Karpas-422 (cell line): Measurements from ENCODE around the gene MMS19. TPM values are rescaled to one million over a fixed set of nuclear protein-coding genes. Genes with fewer than 3 reads are reported as not detected.

ENCODE experiments used
- DNase-seq: peaks from one replicate; pipeline ENCODE4 v3.0.0-alpha.2; 2015
- H2AFZ ChIP-seq: fragments of 200-600 bp; sonication (generic); 2 replicates; pipeline ENCODE4 v1.6.1; 2014; ENCODE audit warnings: antibody characterized with exemption, low read length, mixed read lengths
- H3K27ac ChIP-seq: fragments of 200-600 bp; sonication (generic); 2 replicates; pipeline ENCODE4 v1.5.1; 2014; ENCODE audit warnings: mild to moderate bottlenecking, low read length, moderate library complexity
- H3K27me3 ChIP-seq: fragments of 200-600 bp; sonication (generic); 2 replicates; pipeline ENCODE4 v1.6.1; 2014; ENCODE audit warnings: low read length, mixed read lengths
- H3K36me3 ChIP-seq: fragments of 200-600 bp; sonication (generic); 2 replicates; pipeline ENCODE4 v1.6.1; 2014; ENCODE audit warnings: low read length, mixed read lengths; ENCODE audit not compliant: insufficient read depth
- H3K4me1 ChIP-seq: fragments of 200-600 bp; sonication (generic); 2 replicates; pipeline ENCODE4 v1.6.1; 2014; ENCODE audit warnings: mild to moderate bottlenecking, low read length, mixed read lengths
- H3K4me2 ChIP-seq: fragments of 200-600 bp; sonication (generic); 2 replicates; pipeline ENCODE4 v1.6.1; 2014; ENCODE audit warnings: low read length, low read depth, mild to moderate bottlenecking; ENCODE audit not compliant: poor library complexity, severe bottlenecking
- H3K4me3 ChIP-seq: fragments of 200-600 bp; sonication (generic); 2 replicates; pipeline ENCODE4 v1.5.1; 2014; ENCODE audit warnings: mild to moderate bottlenecking, antibody characterized with exemption, low read length, mixed read lengths
- H3K79me2 ChIP-seq: fragments of 200-600 bp; sonication (generic); 2 replicates; pipeline ENCODE4 v1.6.1; 2014; ENCODE audit warnings: mild to moderate bottlenecking, low read length, mixed read lengths
- H3K9ac ChIP-seq: fragments of 200-600 bp; sonication (generic); 2 replicates; pipeline ENCODE4 v1.6.0; 2014; ENCODE audit warnings: low read length
- H3K9me2 ChIP-seq: fragments of 200-600 bp; sonication (generic), shearing (Covaris generic); replicated peaks from 2 replicates; pipeline ENCODE4 v1.6.0; 2014; ENCODE audit warnings: mild to moderate bottlenecking, low read length, moderate library complexity; ENCODE audit not compliant: insufficient read depth
- H3K9me3 ChIP-seq: fragments of 300-700, 200-600 bp; sonication (generic); 2 replicates; pipeline ENCODE4 v1.6.1; 2014; ENCODE audit warnings: low read length, mixed read lengths
- H4K20me1 ChIP-seq: fragments of 200-600 bp; sonication (generic); 2 replicates; pipeline ENCODE4 v1.6.1; 2014; ENCODE audit warnings: mild to moderate bottlenecking, antibody characterized with exemption, low read length, low read depth; ENCODE audit not compliant: insufficient read depth
- small RNA-seq: library from RNA; depleted of rRNA; stranded (forward); fragments of <200 nt; gene quantifications from one replicate; pipeline ENCODE3, GENCODE V24; 2014
- total RNA-seq: library from RNA; depleted of rRNA; stranded (reverse); fragments of >200 nt; shearing (Covaris generic); gene quantifications from 2 replicates; pipeline ENCODE4 v1.2.3, GENCODE V29; 2014; ENCODE audit warnings: low replicate concordance; rRNA removed

MMS19 gene
- total RNA-seq, 1 experiment from 2014 or later = 45.2 TPM

DNA sequence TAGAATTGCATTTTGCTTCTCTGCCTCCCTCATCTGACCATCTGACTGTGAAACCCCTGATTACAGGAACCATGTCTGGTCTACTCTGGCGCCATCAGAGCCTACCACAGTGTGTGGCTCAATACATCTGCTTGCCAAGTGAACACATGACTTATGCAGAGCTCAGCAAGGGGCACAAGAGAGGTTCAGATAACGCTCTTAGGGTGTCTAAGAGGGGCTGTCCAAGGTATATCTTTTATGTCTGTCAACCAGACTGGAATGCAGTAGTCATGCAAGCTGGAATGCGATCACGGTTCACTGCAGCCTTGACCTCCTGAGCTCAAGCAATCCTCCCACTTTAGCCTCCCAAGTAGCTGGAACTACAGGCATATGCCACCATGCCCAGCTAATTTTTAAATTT lies 86.8 kb downstream of the MMS19 start:
- H3K4me1 ChIP-seq = peaks cover 9% of the 10 kb centered on the region
- no peaks in the 10 kb centered on the region for H4K20me1 ChIP-seq
- no peak overlapping the region for H3K4me2 ChIP-seq
- no peaks in the 10 kb centered on the region for H3K9me3 ChIP-seq
- DNase-seq = no peak
- no peaks in the 10 kb centered on the region for H3K9me2 ChIP-seq
- H3K36me3 ChIP-seq = no peaks in the 10 kb centered on the region
- no peak overlapping the region for H2AFZ ChIP-seq
- H3K27me3 ChIP-seq = no peaks in the 10 kb centered on the region
- no peak overlapping the region for H3K27ac ChIP-seq
- no peaks in the 10 kb centered on the region for H3K79me2 ChIP-seq
- no peak overlapping the region for H3K4me3 ChIP-seq
- no peak overlapping the region for H3K9ac ChIP-seq

DNA sequence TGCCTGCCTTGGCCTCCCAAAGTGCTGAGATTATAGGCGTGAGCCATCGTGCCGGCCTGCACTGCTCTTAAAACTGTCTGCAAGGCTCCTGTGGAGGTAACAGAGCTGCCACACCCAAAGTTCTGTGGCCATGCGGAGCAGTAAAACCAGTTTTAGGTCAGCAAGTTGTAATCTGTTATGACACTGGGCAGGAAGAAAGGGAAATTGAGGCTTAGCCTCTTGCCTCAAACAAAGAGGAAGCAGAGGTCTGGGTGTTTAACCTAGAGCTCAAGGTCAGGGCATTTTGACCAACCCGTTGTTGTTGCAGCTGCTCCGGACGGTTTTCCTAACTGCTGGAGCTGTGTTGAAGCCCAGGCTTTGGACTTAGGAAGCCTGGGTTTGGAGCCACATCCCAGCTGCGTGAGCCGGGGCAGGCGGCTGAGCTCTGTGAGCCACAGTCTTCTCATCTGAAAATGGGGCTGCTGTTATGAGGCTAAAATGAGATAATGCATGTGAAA lies 89.7 kb downstream of the MMS19 start:
- Histone ChIP-seq H3K4me2 (no peak overlapping the region), H3K4me1 (peaks cover 2% of the 10 kb centered on the region), H3K9me2 (no peaks in the 10 kb centered on the region), H3K79me2 (no peaks in the 10 kb centered on the region), H2AFZ (no peak overlapping the region), H3K9ac (no peak overlapping the region), H3K27me3 (no peaks in the 10 kb centered on the region), H3K4me3 (no peak overlapping the region), H3K36me3 (no peaks in the 10 kb centered on the region), H3K9me3 (no peaks in the 10 kb centered on the region), H3K27ac (no peak overlapping the region), H4K20me1 (no peaks in the 10 kb centered on the region)
- DNase-seq = no peak

Small RNA genes lying within 50 kb of the gene (small RNA-seq; reads per million reads assigned to genes)
- not detected for gene RF00019

Other genes with a start within 250 kb of the MMS19 start
- gene ARHGAP19, start 205.8 kb downstream of the MMS19 start, total RNA-seq = 10.4 and 11.4 TPM in 2 replicates
- gene FRAT1, start 179.2 kb downstream of the MMS19 start, total RNA-seq = 2.5 and 3.6 TPM in 2 replicates
- 8.3 and 12.0 TPM in 2 replicates for gene FRAT2, start 163.7 kb downstream of the MMS19 start, total RNA-seq
- 16.2 and 16.5 TPM in 2 replicates for gene RRP12, start 97.1 kb downstream of the MMS19 start, total RNA-seq
- 234 and 237 TPM in 2 replicates for gene PGAM1, start 72.2 kb downstream of the MMS19 start, total RNA-seq
- gene EXOSC1, start 52.4 kb downstream of the MMS19 start, total RNA-seq = 30.8 and 47.1 TPM in 2 replicates
- gene ZDHHC16, start 52.2 kb downstream of the MMS19 start, total RNA-seq = 16.3 and 25.5 TPM in 2 replicates
- 0.11 and 0.72 TPM in 2 replicates for gene UBTD1, start 502 bp upstream of the MMS19 start, total RNA-seq
- gene ANKRD2, start 74.4 kb upstream of the MMS19 start, total RNA-seq = not detected in 2 replicates
- gene HOGA1, start 86.0 kb upstream of the MMS19 start, total RNA-seq = 0.79 TPM in 1 of 2 replicates, not detected in the other
- not detected in 2 replicates for gene C10orf62, start 91.3 kb upstream of the MMS19 start, total RNA-seq
- gene MORN4, start 135.1 kb upstream of the MMS19 start, total RNA-seq = not detected in 2 replicates
- 4.4 and 8.3 TPM in 2 replicates for gene PI4K2A, start 142.2 kb upstream of the MMS19 start, total RNA-seq
- gene AVPI1, start 188.8 kb upstream of the MMS19 start, total RNA-seq = not detected in 2 replicates
- gene MARVELD1, start 215.3 kb upstream of the MMS19 start, total RNA-seq = not detected in 2 replicates
- 16.9 and 19.6 TPM in 2 replicates for gene ZFYVE27, start 238.7 kb upstream of the MMS19 start, total RNA-seq